ENCODE results near the gene PLBD2.

Gene PLBD2, protein sequence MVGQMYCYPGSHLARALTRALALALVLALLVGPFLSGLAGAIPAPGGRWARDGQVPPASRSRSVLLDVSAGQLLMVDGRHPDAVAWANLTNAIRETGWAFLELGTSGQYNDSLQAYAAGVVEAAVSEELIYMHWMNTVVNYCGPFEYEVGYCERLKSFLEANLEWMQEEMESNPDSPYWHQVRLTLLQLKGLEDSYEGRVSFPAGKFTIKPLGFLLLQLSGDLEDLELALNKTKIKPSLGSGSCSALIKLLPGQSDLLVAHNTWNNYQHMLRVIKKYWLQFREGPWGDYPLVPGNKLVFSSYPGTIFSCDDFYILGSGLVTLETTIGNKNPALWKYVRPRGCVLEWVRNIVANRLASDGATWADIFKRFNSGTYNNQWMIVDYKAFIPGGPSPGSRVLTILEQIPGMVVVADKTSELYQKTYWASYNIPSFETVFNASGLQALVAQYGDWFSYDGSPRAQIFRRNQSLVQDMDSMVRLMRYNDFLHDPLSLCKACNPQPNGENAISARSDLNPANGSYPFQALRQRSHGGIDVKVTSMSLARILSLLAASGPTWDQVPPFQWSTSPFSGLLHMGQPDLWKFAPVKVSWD

DNA sequence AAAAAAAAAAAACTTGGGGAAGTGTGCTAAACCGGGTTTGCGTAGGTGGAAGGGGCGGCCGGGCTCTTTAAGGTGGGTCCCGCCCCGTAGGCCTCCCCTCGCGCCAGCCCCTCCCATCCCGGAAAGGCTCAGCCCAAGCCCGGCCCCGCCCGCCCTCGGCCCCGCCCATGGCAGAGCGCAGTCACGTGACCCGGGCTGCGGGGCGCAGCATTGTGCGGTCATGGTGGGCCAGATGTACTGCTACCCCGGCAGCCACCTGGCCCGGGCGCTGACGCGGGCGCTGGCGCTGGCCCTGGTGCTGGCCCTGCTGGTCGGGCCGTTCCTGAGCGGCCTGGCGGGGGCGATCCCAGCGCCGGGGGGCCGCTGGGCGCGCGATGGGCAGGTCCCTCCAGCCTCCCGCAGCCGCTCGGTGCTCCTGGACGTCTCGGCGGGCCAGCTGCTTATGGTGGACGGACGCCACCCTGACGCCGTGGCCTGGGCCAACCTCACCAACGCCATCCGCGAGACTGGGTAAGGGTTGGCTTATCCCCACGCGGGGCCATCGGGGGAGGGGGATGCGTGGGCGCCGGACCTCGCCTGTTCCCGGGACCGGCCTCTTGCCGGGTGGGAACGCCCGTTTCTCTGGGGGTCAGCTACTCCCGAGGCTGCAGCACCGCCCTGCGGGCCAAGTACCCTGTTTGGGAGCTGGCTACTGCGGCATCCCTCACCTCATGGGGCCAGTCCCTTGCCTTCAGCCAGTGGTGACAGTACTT, at the start of gene PLBD2:
Gene PLBD2 (plus strand): TSS at position 207 of the 752 bp plus-strand sequence. CDS start 14 bp downstream, at position 221.
- peak; percentile 92 for DNase-seq (ENCODE audit: low read depth)

- no peak for DNase-seq (ENCODE audit: low read depth)
These were observed 47.9 kb upstream of the PLBD2 start for GRCh38 chr12:113310489-113310888.

DNA sequence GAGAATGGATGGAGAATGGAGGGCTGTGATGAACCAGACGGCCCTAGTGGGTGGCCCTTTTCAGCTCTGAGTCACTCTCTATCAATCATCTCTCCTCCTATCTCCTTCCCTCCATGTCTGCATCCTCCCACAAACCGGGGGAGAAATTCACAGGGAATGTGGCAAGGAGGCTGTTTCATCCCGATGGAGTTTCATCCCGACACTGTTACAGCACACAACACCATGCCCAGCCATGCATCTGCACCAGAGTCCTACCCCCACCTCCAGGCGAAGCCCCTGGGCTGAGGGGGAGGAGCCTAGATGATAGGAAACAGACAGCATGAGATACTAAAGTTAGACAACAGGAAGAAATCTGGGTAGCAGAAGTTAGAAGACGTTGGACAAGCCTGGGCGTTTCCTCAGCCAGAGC, 44.3 kb upstream of the PLBD2 start:
- no peak for DNase-seq (ENCODE audit: low read depth)

- DNase-seq (ENCODE audit: low read depth), result no peak
These were observed 43.0 kb upstream of the PLBD2 start for GRCh38 chr12:113315358-113315757.

DNA sequence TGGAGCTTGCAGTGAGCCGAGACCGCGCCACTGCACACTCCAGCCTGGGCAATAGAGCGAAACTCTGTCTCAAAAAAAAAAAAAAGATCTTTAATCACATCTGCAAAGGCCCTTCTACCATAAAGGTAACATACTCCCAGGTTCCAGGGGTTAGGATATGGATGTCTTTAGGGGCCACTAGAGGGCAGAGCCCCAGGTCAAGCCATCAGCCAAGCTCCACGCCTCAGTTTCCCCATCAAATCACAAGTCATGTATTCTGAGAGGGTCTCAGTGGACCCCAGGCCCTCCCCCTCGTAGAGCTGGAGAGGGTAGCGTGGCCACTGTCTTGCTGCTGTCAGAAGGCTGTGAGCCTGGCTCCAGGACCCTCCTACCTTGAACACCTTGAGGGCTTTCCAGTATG, 42.2 kb upstream of the PLBD2 start:
- DNase-seq (ENCODE audit: low read depth), result no peak

- no peak for DNase-seq (ENCODE audit: low read depth)
These were observed 41.3 kb upstream of the PLBD2 start for GRCh38 chr12:113317122-113317521.

- no peak for DNase-seq (ENCODE audit: low read depth)
These were observed 40.2 kb upstream of the PLBD2 start for GRCh38 chr12:113318046-113318656.

DNA sequence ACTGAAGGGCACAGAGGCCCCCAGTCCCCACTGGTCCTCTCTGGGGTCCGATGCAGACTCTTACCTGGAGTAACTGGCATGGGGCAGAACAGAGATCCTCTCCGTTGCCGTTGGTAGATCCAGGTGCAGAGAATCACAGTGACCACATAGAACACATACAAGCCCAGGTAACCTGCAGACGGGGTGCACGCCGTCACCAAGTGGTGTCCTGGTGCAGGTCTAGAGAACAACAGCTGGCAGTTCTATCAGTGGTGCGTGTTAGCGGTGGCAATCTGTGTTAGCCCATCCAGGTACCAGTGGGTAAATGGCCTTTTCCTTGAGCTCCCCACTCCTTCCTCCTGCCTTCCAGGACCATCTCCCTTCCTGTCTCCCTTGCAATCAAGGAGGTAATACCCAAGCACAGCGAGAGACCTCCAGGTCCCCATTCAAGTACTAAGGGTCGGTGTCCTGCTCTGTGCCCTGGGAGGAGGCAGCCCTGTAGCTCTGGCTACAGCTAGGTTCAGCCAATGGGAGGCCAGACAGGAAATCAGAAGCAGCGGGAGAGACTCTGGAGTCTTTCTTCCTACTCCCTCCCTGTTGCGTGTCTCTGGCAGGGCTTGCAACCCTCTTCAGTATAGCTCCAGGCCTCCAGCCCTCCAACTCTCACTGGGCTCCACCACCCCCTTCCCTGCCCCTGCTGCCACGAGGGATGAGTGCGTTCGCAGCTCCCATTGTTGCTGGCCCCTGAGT, 39.3 kb upstream of the PLBD2 start:
- DNase-seq (ENCODE audit: low read depth), result no peak

- no peak for DNase-seq (ENCODE audit: low read depth)
These were observed 38.0 kb upstream of the PLBD2 start for GRCh38 chr12:113320401-113320800.

- no peak for DNase-seq (ENCODE audit: low read depth)
These were observed 36.0 kb upstream of the PLBD2 start for GRCh38 chr12:113322343-113322742.

DNA sequence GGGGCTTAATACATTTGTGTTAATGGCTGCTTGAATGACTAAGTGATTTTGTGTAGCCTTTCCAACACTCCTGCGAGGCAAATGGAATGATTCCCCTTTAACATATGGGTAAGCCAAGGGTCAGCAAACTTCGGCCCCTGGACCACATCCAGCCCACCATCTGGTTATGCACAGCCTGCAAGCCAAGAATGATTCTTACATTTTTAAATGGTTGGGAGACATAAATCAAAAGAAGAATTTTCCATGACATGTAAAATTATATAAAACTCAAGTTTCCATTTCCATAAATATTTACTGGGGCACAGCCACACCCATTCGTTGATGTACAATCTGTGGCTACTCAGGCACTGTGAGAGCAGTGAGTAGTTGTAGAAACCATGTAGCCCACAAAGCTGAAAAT, 32.5 kb upstream of the PLBD2 start:
- DNase-seq (ENCODE audit: low read depth), result no peak

DNA sequence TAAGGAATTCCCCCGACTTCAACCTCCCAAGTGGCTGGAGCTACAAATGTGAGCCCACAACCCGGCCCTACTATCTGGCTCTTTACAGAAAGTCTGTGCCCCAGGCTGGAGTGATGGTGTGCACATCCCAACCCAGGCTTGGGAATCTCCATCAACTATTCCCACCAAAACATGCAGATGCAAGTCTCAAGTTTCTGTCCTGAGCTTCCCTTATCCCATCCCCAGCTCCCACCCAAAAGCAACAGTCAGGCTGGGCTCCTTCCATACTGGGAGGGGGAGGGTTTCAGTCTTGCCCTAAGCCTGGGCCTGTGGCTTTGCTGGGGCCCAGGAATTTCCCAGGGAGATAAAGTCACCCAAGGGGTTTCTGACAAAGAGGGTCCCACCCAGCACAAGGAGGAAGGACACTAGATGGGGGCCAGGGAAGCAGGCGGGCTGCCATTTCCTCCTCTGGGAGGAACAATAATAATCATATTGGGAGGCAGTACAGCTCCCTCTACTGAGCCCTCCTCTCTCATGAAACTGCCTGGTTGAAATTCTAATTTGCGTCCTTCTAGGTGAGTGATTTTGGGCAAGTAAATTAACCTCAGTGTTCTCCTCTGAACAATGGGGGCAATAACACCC, 31.5 kb upstream of the PLBD2 start:
- DNase-seq (ENCODE audit: low read depth), result no peak

DNA sequence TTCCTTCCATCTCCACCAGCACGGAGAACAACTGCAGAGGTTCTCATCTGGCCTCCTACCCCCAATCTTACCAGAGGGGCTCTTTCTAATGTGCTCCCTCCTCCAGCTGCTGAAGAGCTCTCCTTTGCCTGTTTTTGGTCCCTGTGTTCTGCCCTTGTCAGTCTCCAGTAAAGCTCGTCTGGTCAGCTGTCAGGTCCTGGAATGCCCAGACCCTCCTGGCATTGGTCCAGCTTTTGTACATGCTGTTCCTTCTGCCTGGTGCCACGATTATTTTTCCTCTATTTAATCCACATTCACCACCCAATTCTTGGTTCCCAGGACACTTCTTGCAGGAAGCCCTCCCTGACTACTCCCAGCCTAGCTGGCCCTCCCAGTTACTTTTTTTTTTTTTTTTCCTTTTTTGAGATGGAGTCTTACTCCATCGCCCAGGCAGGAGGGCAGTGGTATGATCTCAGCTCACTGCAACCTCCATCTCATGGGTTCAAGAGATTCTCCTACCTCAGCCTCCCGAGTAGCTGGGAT, 30.0 kb upstream of the PLBD2 start:
- no peak for DNase-seq (ENCODE audit: low read depth)

DNA sequence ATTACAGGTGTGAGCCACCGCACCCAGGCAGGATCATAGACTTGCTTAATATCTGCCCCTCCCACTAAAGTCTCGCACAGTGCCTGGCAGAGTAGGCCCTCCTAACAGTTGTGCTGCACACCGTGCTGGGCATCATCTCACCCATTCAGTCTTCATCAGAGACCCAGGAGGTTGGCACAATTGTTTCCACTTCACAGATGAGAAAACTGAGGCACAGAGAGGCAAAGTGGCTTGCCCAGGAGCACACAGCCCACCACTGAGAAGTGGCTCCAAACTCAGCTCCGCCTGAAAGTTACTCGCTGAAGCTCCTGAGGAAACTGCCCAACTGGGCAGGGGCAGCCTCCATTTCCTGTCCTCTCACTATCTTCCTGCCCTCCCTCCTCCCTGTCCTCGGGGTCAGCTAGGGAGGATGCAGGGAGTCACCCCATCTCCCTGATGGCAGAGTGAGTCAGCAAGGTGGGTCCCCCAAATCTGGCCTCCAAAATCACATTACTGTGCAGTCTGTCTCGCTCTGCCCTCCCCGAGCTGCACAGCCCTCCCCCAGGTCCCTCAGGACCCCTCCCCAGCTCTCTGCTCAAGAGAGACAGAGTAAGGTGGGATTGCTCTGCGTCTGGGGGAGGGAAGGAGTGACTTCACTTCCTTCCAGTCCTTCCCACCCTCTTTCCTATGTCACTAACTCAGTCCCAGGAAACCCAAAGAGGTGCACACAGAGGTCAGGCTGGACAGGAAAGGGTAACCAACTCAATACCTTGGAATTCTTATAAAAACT, 29.2 kb upstream of the PLBD2 start:
- no peak for DNase-seq (ENCODE audit: low read depth)

GRCh38 chr12:113329791-113330417, 28.5 kb upstream of the PLBD2 start:
- no peak for DNase-seq (ENCODE audit: low read depth)

DNA sequence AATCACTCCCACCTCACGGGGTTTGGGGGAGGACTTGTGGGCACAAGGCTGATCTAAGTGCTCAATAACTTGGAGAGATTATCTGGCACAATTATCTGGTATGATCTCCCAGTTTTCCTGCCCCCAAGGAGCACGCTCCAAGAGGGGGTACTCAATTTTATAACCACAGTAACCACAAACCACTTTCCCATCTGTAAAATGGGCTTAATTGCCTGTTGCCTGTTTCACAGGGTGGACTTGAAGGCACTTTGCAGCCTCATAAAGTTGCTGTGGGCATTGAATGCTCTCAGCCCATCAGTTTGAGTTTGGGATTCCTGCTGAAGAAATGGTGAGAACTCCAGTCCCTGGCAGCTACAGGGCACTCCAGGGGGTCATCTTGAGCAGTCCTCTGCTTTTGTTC, 27.9 kb upstream of the PLBD2 start:
- no peak for DNase-seq (ENCODE audit: low read depth)

DNA sequence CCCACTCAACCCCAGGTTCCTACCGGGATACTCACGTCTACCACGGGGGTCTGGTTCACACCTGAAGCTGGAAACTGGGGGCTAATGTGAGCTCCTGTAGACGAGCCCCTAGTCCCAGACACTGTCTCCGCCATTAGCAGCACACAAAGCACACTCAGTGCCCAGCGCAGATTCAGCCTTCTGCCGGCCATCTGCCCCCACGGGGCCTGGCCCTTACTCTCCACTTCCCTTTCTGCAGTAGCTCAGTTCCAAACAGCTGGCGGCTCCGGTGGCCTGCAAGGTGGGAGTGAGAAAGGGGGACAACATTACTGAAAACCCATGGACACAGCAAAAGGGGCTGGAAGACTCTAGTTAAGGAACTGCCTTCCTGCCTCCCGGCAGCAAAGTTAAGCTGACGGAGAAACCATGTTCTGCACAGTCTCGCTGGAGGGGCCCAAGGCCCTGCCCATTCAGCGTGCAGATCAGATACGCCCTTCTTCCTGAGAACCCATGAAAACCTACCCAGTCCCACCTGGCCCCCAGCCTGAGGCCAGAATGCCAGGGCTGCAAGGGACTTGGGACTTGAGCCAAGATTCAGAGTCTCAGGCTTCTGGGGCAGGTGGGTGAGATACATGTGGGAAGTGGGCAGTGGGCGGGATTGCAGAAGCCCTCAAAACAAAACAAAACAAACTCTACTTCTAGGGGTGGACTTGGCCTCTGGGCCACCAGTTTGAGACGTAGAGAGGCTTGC, 25.5 kb upstream of the PLBD2 start:
- DNase-seq (ENCODE audit: low read depth), result no peak

- no peak for DNase-seq (ENCODE audit: low read depth)
These were observed 25.0 kb upstream of the PLBD2 start for GRCh38 chr12:113333418-113333750.
